Stimulated activated CD4-positive, alpha-beta T cell treated with anti-CD3 and anti-CD28 coated beads, TNF-alpha, amount 100 ng/mL, for 4 hours (primary cell): ENCODE measurements around the gene RWDD4.
A peak's percentile ranks its signal among the peaks of the same experiment; 100 is the strongest.

Source experiments
- DNase-seq, 3 experiments: peaks; one replicate each; pipeline ENCODE4 v3.0.0-alpha.2; 2020; ENCODE audit warnings: low read depth in 3 of 3

The RWDD4 gene

DNA sequence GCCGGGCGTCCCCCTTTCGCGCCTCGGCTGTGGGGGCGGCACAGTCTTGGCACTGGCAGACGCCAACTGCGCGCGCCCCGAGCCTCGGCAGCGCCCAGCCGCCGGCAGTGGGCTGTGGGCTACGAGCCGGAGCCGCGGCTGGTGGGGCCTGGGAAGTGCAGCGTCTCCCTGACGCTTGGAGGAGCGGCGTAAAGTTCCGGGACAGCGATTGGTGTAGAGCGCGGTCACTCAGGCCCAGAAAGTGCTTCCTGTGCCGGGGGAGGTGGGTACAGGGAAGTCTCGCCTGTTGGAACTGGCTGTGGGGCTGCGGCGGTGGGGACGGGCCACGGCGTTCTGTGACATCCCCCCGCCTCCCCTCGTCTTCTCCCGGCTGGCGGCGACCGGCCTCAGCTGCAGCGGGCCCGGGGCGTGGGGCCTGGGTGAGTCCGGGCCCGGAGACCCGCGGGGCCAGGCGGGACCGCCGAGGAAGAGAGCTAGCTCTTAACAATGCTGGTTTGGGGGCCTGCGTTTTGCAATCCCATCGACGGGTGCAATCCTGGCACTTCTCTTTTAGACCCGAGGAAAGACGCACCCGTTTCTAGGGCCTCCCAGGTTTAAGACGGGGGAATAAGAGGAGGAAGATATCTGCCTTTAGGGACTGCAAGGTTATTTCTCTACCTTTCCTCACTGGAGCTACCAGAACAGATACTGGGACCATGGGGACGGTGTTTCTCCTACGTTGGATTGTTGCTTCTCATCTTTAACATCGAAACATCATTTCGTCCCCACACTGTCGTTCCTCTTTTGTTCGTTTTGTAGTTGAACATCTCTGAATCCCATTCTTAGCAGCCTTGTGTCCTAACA, at the start of gene RWDD4, which contains the start of gene TRAPPC11:
TSS of gene RWDD4 (minus strand) at position 157 of the 843 bp plus-strand sequence. CDS start 233 bp downstream, outside the sequence.
TSS of gene TRAPPC11 (plus strand) at position 265 of the 843 bp plus-strand sequence. CDS start 4,575 bp downstream, outside the sequence.
- DNase-seq: peak; percentile 85 to 92 (median 90)

DNA sequence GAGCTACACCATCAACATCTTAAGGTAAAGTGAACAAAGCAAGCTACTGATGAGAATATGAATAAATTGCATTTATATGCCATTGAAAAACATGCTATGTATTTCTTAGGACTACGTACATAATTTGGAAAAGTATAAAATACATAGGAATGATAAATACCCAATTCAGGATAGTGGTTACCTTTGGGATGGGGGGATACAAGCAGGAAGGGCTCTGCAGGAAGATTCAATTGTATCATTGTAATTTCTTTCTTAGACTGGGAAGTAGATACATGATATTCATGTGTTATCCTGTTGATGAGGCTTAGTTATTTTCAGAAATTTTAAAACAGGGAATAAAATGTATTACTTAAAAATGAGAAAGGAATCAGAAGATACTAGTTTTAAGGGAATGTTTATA, 43.5 kb upstream of the RWDD4 start:
- no peak for DNase-seq

DNA sequence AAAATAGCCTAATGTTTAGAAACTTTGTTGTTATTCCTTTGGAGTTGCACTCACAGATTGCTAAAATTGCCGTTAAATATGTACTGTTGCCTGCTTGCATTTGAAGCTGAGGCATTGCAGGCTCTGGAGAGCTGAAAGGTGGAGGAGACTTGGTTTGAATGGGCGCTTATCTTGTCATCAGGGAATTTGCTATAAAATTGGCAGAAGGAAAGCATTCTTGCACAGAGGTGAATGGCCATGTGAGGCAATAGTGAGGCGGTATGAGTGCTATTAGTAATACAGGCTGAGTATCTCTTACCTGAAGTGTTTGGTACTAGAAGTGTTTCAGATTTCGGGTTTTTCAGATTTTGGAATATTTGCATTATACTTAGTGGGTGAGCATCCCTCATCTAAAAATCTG, 41.4 kb upstream of the RWDD4 start:
- DNase-seq: no peak

DNA sequence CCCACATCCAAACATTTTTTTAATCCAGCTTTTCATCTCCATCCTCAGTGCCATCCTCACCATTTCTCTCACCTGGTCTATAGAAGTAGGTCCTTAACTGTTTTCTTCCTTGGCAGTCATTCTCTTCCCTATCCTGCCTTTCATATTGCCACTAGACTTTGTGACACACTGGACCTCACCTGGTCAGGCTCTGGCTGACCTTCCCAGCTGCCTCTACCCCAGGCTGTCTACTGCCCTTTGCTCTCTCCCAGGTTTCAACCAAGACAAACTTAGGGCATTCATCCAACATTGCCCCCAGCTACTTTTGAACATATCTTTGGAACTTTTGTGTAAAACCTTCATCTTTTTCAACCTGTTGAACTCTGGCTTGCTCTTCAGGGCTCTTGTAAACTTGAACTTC, 39.9 kb upstream of the RWDD4 start:
- DNase-seq: no peak

DNA sequence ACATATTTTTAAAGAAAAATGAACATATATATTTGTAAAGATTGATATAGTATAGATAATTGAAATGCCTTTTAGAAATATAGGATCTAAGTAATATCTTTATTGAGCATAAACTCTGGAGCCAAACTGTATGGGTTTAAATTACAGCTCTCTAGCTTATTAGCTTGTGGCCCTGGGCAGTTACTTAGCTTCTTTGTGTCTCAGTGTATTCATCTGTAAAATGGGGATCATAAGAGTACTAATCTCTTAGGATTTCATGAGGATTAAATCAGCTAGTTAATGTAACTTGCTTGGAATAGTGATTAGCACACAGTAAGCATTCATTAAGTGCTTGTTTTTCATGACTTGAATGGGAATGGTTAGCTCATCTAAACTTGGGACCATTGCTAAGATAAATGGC, 32.9 kb upstream of the RWDD4 start:
- no peak for DNase-seq

DNA sequence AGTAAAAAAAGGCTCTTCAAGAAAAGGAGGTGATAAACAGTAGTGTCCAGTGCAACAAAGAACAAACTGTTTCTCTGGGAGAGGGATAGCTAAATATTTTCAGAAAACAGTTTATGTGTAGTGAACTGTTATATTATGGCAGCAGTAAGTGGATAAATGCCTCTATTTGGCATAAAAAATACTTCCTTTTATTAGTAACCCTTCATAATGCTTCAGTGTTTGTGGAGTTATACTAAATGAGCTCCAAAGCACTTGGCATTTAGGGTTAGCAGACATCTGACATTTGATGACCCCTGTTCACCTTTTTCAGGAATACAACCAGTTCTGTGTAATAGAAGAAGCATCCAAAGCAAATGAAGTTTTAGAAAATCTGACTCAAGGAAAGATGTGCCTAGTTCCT, 32.0 kb upstream of the RWDD4 start:
- DNase-seq: no peak

DNA sequence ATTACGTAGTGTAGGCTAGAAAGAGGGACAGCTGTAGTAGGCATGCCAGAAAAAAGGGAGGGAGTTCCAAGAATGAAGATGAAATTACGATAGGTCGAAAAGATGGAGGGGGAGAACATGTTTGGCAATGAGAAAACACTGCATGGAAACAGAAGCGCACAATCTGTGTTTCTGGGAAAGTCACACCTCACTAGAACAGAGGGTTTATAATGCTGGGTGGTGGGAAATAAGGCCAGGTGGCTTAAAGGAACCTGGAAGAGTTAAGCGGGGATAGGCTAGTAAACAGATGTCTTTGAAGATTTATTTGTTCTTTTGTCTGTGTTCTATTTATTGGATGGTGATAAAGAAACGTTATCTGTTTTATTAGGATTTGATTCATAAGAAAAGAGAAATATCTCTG, 29.2 kb upstream of the RWDD4 start:
- DNase-seq: no peak

DNA sequence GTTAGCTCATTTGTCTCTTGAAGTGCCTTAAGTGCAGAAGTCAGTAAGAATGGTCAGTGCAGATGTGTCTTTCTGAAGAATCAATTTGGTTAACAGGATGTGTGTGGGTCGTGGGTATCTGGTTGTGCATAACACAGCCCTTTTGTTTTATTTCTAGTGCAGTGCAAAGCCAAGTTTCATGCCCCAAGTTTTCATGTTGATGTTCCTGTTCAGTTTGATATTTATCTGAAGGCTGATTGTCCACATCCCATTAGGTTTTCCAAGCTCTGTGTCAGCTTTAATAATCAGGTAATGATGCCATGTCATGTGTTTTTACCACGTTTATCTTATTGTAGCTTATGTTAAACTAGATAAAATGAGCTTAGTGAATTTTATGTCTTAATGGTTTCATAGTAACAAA, 27.5 kb upstream of the RWDD4 start:
- no peak for DNase-seq

DNA sequence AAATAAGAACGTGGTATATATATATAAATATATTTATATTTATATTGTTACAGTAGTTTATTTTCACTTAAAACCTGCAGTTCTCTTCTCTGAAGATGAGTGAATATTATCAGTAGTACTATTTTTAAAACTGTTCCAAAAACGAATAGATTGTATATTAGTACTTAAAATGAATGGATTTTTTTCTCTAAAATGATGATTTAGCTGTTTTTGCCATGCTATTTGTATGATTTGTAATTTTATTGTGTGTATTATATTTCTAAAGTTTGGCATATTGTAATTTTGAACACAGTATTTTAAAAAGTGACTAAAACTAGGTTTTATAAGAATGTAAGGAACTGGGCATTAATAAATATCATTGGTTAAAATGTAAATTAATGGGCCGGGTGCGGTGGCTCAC, 22.1 kb upstream of the RWDD4 start:
- DNase-seq: no peak

DNA sequence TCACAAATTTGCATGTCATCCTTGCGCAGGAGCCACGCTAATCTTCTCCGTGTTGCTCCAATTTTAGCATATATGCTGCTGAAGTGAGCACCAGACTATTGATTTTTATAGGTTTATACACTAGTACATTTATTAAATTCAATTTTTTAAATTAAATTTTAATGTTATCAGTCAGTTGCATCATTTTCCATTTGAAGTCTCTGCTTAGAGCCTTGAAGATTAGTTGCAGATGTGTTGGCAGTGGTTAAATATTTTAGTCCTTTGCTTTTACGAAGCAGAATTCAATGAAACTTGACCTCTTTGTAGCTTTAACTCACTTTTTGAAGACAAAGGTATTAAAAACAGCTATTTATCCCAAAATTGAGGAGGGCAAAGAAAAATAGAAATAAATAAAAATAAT, 16.6 kb upstream of the RWDD4 start:
- no peak for DNase-seq

DNA sequence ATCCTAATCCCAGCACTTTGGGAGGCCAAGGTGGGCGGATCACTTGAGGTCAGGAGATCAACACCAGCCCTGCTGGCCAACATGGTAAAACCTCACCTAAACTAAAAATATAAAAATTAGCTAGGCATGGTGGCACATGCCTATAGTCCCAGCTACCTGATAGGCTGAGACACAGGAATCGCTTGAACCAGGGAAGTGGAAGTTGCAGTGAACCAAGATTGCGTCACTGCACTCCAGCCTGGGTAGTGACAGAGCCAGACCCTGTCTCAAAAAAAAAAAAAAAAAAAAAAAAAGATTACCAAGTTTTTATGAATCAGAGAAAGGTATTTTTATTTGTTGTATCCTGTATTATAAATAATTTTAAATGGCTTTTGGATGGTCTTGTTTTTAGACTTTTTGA, 15.2 kb upstream of the RWDD4 start:
- DNase-seq: no peak

DNA sequence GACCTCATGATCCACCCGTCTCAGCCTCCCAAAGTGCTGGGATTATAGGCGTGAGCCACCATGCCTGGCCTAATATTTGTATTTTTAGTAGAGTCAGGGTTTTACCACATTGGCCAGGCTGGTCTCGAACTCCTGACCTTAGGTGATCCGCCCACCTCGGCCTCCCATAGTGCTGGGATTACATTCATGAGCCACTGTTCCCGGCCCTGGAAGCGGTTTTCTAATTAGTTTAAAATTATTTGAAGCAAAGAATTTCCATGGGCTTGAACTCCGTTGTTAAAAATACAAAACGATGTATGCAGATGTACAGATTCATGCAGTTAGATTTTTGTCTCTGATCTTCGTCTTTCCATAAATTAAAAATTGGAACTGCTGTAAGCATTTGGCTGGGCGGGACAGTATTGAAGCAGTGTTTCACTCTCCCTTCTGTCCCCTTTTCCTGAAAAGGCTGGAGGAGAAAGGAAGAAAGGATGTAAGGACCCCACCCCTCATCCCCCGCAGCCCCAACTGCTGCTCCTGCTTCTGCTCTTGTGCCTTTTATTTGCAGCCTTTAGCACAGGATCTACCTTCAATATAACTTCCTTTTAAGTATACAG, 12.1 kb upstream of the RWDD4 start:
- no peak for DNase-seq

DNA sequence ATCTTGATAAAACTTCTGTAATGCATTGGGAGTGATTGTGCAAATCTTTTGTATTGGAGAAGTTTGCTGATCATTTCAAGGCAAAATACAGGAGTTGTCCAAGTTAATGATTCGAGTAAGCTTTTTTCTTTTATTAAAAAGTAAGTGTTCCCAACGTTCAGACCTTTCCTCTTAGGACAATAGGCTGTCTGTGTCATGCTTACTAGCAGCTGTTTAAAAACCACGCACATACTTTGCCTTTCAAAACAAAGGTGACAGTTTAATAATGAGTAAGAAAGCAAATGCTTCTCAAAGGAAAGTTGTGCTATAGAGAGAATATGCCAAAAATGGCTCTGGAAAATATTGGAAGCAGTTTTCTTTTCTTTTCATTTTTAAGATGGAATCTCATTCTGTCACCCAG, 11.3 kb upstream of the RWDD4 start:
- no peak for DNase-seq

DNA sequence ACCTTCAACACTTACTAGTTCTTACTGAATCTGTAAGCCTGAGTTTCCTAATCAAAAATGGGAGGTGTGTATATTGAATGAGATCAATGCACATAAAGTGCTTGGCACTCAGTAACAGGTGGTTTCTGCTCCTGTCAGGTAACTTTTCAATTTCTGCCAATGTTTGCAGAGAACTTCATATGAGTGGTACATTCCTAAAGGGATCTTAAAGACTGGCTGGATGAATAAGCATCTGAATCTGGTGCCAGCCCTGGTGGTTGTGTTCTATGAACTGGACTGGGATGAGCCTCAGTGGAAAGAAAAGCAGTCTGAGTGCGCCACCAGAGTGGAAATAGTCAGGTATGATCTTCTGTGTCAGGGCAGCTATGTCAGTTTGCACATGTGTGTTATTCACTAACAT, 7.1 kb upstream of the RWDD4 start:
- DNase-seq: no peak

DNA sequence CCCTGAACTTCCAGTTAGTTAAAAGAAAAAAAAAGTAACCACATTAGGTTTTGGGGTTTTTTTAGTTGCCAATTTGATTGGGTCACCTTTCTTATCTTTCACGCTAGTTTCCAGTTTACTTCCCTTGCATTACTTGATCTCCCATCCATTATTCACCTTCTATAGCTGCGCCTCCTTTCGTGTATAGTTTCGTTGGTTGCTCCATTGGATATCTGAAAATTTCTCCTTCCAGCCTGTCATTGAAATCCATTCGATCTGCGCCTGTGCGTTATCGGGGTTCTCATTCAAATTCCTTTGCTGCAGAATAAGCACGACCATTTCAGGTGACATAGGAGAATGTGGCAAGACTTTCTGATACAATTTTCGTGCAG, 872 bp upstream of the RWDD4 start:
- no peak for DNase-seq

DNA sequence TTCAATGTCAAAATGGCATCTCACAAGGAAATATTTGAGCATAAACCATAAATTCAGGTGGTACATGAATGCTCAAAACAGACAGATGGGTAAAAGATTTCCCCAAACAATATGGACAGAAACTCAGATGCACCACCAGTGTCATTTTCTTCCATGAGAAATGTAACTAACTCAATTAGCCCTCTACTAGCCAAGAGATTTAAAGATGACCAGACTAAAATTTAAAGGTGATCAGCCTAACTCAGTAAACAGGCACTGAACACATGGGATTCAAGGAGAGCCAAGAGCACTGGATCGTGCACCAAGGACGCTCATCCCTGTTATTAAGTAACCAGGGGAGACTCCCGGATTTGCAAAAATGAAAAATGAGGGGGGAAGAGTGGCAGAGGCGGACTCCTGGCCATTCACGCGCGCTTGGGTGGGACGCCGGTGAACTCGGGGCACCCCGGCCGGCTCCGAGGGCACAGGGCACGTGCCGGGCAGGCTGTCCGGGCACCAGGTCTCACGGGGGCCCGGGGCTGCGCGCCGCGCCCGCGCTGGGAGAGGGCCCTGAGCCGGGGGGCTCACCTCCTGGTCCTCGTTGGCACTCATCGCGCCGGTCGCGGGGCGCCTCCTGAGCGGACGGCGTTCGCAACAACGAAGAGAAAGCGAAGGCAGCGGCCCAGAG, 490 bp downstream of the RWDD4 start:
- DNase-seq: peak in 2 of 3 experiments; percentile 8 to 10

DNA sequence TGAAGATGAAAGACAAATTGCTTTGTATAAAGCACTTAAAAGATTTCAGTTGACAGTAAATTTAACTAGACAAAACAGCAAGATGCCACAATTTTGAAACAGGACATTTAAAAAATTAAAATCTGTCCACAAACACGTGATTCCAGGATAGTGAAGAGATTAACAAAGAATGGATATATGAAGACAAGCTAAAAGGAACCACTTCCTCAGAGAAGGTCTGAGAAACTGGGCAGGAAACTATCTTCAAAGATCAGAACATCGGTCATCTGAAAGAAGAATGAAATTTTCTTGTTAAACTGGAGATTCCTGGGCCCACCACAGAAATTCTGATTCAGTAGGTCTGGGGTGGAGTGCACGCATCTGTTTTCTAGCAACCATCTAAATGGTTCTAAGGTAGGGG, 1.4 kb downstream of the RWDD4 start:
- DNase-seq: no peak

DNA sequence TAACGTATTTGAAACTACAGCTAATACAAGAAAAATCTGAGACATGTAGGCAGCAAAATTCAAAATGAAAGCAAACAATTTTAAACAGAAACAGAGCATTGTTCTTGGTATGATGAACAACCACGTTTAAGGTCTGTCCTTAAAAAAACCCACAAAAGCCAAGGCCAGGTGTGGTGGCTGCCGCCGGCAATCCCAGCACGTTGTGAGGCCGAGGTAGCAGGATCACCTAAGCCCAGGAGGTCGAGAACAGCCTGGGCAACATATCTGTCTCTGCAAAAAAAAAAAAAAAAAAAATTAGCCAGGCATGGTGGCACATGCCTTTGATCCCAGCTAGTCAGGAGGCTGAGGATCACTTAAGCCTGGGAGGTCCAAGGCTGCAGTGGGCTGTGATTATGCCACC, 13.7 kb downstream of the RWDD4 start:
- DNase-seq: no peak

DNA sequence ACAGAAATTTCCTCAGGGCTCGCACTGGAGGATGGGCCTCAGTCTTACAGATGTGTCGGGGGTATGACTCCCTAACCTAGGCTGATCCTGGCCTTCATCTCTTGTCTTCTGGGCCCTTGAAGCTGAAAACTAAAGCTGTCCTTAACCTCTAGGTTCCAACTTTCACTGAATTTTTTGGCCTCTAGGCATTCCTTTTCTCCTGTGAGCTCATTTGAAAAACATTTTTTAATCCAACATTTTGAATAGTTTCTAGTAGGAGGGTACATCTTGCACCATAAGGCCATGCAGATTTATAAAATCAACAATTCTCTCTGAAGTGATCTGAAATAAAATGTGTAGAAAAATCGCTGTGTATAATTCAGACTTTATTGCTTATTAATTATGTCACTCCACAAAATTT, 19.7 kb downstream of the RWDD4 start:
- DNase-seq: no peak

DNA sequence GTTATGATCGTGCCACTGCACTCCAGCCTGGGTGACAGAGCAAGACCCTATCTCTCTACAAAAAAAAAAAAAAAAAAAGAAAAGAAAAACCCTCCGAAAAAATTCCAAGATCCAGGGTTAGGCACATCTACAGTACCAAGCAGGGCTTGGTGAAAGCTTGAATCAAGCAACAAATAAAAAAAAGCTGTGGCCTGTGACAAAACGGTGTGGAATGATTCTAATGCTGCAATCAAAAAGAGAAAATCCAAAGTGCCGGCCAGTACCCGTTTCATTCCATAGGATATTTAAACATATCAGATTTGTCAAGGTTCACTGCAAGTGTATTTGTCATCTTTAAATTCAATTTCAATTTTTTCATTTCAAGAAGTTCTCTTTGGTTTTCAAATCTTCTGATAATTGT, 20.5 kb downstream of the RWDD4 start:
- DNase-seq: no peak

DNA sequence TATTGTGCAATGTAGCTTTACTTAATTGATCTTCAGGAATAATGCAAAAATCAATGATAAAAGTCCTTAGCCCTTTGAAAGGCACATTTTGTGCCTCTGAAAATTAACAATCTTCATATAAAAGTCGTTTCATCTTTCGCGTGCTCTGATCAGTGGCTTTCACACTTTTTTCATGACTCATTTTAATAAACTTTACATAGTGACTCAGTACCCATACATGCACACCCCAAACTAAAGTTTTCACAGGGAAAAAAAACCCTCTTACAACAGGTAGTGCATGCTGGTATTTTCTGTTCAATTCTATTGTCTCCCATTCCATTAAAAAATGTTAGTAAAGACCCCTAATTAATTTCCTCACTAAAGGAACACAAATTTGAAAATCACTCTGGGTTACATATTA, 21.5 kb downstream of the RWDD4 start:
- no peak for DNase-seq

DNA sequence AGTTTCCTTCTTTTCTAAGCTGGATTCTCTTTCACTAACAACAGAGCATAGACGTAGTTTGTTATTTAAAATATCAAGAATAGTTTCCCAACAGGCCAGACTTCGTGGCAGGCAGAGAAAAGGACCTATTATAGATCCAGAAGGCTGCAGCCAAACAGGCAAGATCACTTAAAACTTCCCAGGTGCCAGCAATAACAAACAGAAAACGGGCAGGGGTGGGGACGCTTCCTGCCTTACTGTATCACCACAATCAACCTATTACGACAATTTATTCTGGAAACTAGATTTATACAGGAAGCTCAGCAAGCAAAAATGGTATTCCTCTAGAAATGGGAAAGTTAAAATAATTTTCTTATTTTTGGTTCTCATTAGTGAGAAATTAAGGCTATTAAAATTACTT, 22.1 kb downstream of the RWDD4 start:
- DNase-seq: no peak

DNA sequence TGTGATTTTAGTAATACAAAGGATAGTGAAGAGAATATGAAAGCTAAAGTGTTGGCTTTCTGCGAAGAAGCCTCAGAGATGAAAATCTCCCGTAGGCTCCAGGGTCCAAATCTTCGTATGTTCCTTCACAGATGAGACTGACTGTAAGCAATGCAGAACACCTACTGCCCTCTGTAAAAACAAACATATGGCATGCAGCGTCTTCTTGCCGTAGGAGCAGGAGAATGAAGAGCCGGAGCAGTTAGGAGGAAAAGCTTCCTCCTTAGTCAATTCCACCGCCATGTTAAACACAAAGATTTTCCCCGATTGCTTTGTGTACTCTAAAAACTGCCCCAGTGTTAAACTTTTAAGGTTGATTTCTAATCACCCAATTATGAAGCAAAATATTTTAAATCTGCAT, 22.5 kb downstream of the RWDD4 start:
- DNase-seq: no peak
